ENCODE measurements around the gene LDLRAD1.

DNA sequence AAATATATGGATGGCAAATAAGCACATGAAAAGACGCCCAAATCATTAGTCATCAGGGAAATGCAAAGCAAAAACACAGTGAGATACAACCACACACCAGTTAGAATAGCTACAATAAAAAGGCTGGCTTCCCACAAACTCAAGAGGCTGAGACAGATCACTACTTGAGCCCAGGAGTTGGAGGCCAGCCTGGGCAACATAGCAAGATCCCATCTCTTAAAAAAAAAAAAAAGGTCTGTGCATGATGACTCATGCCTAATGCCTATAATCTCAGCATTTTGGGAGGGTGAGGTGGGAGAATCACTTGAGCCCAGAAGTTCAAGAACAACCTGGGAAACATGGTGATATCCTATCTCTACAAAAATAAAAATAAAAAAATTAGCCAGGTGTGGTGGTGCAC lies 19.8 kb downstream of the LDLRAD1 start:
- TF ChIP-seq EZH2 (IDR thresholded peaks at IDR 0.05; ENCODE audit: insufficient read depth, poor library complexity, severe bottlenecking) (no peak), EZH2phosphoT487 (IDR thresholded peaks at IDR 0.05; ENCODE audit: insufficient read depth, low read depth) (no peak)

Data from GM23248 (cell line).